Thyroid gland (tissue), 4 donors: ENCODE data around the gene INO80E. TPM values are rescaled to one million over a fixed set of nuclear protein-coding genes. Genes with fewer than 3 reads are reported as not detected.

Experiments
- DNase-seq, 2 donors: peaks; one replicate each; pipeline ENCODE4 v3.0.0-alpha.2; 2019
- H3K27ac ChIP-seq, 3 donors: fragments of 200-600 bp; sonication (generic); 1 replicate in 2 of 3; 2 replicates in 1 of 3; pipeline ENCODE4 v1.5.1; 2016 to 2019; ENCODE audit warnings: mild to moderate bottlenecking in 1 of 3, moderate library complexity in 1 of 3
- H3K27me3 ChIP-seq: fragments of 200-600 bp; sonication (generic); one replicate; pipeline ENCODE4 v1.5.1; 2019
- H3K36me3 ChIP-seq, 2 donors: fragments of 200-600 bp; sonication (generic); one replicate each; pipeline ENCODE4 v1.5.1; 2016 to 2019
- H3K4me1 ChIP-seq, 2 donors: fragments of 200-600 bp; sonication (generic); one replicate each; pipeline ENCODE4 v1.5.1; 2017 to 2019
- H3K4me3 ChIP-seq, 3 donors: fragments of 200-600 bp; sonication (generic); replicated peaks in 1 of 3; 1 replicate in 2 of 3; 2 replicates in 1 of 3; pipeline ENCODE4 v1.5.1; 2016; ENCODE audit warnings: mild to moderate bottlenecking in 1 of 3
- H3K9me3 ChIP-seq: fragments of 200-600 bp; sonication (generic); one replicate; pipeline ENCODE4 v1.5.1; 2017
- CTCF ChIP-seq, 6 experiments: fragments of 200-600 bp in 3 of 6; fragments of 450-650 bp in 3 of 6; sonication (generic) in 3 of 6; IDR thresholded peaks; one replicate each; pipeline ENCODE4 v1.5.1; 2016 to 2019; ENCODE audit warnings: antibody characterized with exemption in 6 of 6, mild to moderate bottlenecking in 2 of 6, inconsistent platforms in 1 of 6, moderate library complexity in 1 of 6
- POLR2A ChIP-seq, 2 donors: fragments of 450-650 bp; IDR thresholded peaks; one replicate each; pipeline ENCODE4 v1.6.1; 2017; ENCODE audit warnings: antibody characterized with exemption in 2 of 2, mild to moderate bottlenecking in 2 of 2, moderate library complexity in 1 of 2
- WGBS, 2 donors: methylation state at CpG; one replicate each; pipeline ENCODE4 v1.1.5; 2017; 5-methylcytosine and 5-hydroxymethylcytosine counted together
- intact Hi-C: fragments of 100-400 bp; cut with DNase I; formaldehyde crosslinking; loops from one replicate; pipeline ENCODE4 v1.15.1; 2023
- total RNA-seq, 4 donors: library from RNA; depleted of rRNA; stranded (reverse); fragments of >200 nt; gene quantifications; one replicate each; pipeline ENCODE4 v1.2.3, GENCODE V29; 2016

INO80E gene
- 100 to 1,000 TPM in 3 of 4 donors, 10 to 100 TPM in 1; 45.9 to 165 (median 142) TPM for total RNA-seq

- H3K36me3 ChIP-seq = peaks cover under 1 to 6% of the 10 kb centered on the region in 2 donors
- intact Hi-C loops = loop anchor here (2.0 kb wide), 1 partner anchor 19 kb away; no protein-coding TSS in a partner anchor
- 1% methylated on average over 27 to 36 of the region's 65 CpGs for WGBS, 2 donors
These were observed at the start of gene INO80E for GRCh38 chr16:29995911-29996765. TSS of gene INO80E (plus strand) at chr16:29996241. CDS start at chr16:29996311, 70 bp downstream.

GRCh38 chr16:29947897-29948296, 48.1 kb upstream of the INO80E start:
- Histone ChIP-seq H3K4me3 (no peak overlapping the region), H3K27ac (no peak overlapping the region), H3K36me3 (no peaks in the 10 kb centered on the region), H3K27me3 (no peaks in the 10 kb centered on the region), H3K4me1 (no peaks in the 10 kb centered on the region), H3K9me3 (no peaks in the 10 kb centered on the region)
- intact Hi-C loops = no loop called here
- WGBS, 2 donors = 89 to 91% methylated on average over 2 of the region's 2 CpGs
- no peak for DNase-seq
- TF ChIP-seq CTCF (IDR thresholded peaks at IDR 0.05) (no peak), POLR2A (IDR thresholded peaks at IDR 0.05) (no peak)

More at GRCh38 chr16:29995911-29996765, at the start of gene INO80E:
- H3K4me1 ChIP-seq = peaks cover 13 to 15% of the 10 kb centered on the region in 2 donors
- TF ChIP-seq CTCF (IDR thresholded peaks at IDR 0.05) (peak in 1 of 6 experiments; percentile 15), POLR2A (IDR thresholded peaks at IDR 0.05) (peak in 1 of 2 donors; percentile 61)
- no peaks in the 10 kb centered on the region for H3K27me3 ChIP-seq
- peak; percentile 98 to 99 for DNase-seq
- H3K4me3 ChIP-seq = peak within 1 kb of the TSS; percentile 24 to 81 (median 66)
- peak within 1 kb of the TSS; percentile 85 to 96 (median 89) for H3K27ac ChIP-seq
- H3K9me3 ChIP-seq = no peaks in the 10 kb centered on the region

- Histone ChIP-seq H3K4me1 (no peaks in the 10 kb centered on the region), H3K27me3 (no peaks in the 10 kb centered on the region), H3K36me3 (no peaks in the 10 kb centered on the region), H3K27ac (no peak overlapping the region), H3K4me3 (no peak overlapping the region), H3K9me3 (no peaks in the 10 kb centered on the region)
- 91 to 94% methylated on average over 3 to 4 of the region's 4 CpGs for WGBS, 2 donors
- TF ChIP-seq CTCF (IDR thresholded peaks at IDR 0.05) (no peak), POLR2A (IDR thresholded peaks at IDR 0.05) (no peak)
- no peak for DNase-seq
- intact Hi-C loops = no loop called here
These were observed 45.1 kb upstream of the INO80E start for GRCh38 chr16:29950806-29951461.

GRCh38 chr16:29951625-29952365, 44.2 kb upstream of the INO80E start:
- Histone ChIP-seq H3K27me3 (no peaks in the 10 kb centered on the region), H3K36me3 (no peaks in the 10 kb centered on the region), H3K4me1 (no peaks in the 10 kb centered on the region), H3K4me3 (no peak overlapping the region), H3K27ac (no peak overlapping the region), H3K9me3 (no peaks in the 10 kb centered on the region)
- no peak for DNase-seq
- intact Hi-C loops = no loop called here
- no peak for TF ChIP-seq POLR2A (IDR thresholded peaks at IDR 0.05)
- TF ChIP-seq CTCF (IDR thresholded peaks at IDR 0.05) = no peak
- 82 to 86% methylated on average over 7 to 8 of the region's 8 CpGs for WGBS, 2 donors
